ENCODE measurements around the gene ARSB. TPM values are rescaled to one million over a fixed set of nuclear protein-coding genes. Genes with fewer than 3 reads are reported as not detected.

ARSB gene
- total RNA-seq, 1 experiment from 2014 or later: 11.4 TPM

GRCh38 chr5:78777901-78778300 lies 207.2 kb downstream of the ARSB start:
- no peak for DNase-seq
- peaks cover 15 to 16% of the 10 kb centered on the region in 2 experiments for H3K4me1 Mint-ChIP-seq
- no peak overlapping the region for H3K27ac Mint-ChIP-seq
- H4K5ac ChIP-seq (ENCODE audit: insufficient read length, low read depth, low read length): no peak overlapping the region
- H3K14ac ChIP-seq (ENCODE audit: insufficient read depth, low read length): no peak overlapping the region
- no peaks in the 10 kb centered on the region for H3K4me1 ChIP-seq (ENCODE audit: insufficient read depth, low read length)
- H3K56ac ChIP-seq (ENCODE audit: insufficient read length, low read depth, low read length): no peak overlapping the region
- no peaks in the 10 kb centered on the region for H3K27me3 ChIP-seq (ENCODE audit: insufficient read depth, low read length)
- no peak overlapping the region for H4K8ac ChIP-seq (replicated peaks; ENCODE audit: insufficient read length, low read depth, low read length)
- H3K4ac ChIP-seq (ENCODE audit: low read depth, low read length): no peak overlapping the region
- H3K4me3 Mint-ChIP-seq: no peak overlapping the region
- H3K9me3 Mint-ChIP-seq: no peaks in the 10 kb centered on the region
- no peak overlapping the region for H3T11ph ChIP-seq (ENCODE audit: low read length)
- peaks cover 0 to 2% (median under 1%) of the 10 kb centered on the region in 3 experiments; a peak in 2 of 7 replicates for H3K36me3 Mint-ChIP-seq (ENCODE audit: insufficient read depth in 1 of 3, low read depth in 3 of 3)
- no peak overlapping the region for H4K91ac ChIP-seq (ENCODE audit: insufficient read length, low read depth, low read length)
- no peak overlapping the region for H3K23ac ChIP-seq (ENCODE audit: insufficient read length, low read depth, low read length)
- H3K18ac ChIP-seq (ENCODE audit: insufficient read length, low read depth, low read length): no peak overlapping the region
- no peaks in the 10 kb centered on the region for H3K27me3 Mint-ChIP-seq (ENCODE audit: low read depth)
- no peak overlapping the region for H3K27ac ChIP-seq (ENCODE audit: insufficient read length, low read depth, low read length)
- no peak overlapping the region for H2AK5ac ChIP-seq (ENCODE audit: insufficient read length, low read length)
- TF ChIP-seq, protein P1, sequence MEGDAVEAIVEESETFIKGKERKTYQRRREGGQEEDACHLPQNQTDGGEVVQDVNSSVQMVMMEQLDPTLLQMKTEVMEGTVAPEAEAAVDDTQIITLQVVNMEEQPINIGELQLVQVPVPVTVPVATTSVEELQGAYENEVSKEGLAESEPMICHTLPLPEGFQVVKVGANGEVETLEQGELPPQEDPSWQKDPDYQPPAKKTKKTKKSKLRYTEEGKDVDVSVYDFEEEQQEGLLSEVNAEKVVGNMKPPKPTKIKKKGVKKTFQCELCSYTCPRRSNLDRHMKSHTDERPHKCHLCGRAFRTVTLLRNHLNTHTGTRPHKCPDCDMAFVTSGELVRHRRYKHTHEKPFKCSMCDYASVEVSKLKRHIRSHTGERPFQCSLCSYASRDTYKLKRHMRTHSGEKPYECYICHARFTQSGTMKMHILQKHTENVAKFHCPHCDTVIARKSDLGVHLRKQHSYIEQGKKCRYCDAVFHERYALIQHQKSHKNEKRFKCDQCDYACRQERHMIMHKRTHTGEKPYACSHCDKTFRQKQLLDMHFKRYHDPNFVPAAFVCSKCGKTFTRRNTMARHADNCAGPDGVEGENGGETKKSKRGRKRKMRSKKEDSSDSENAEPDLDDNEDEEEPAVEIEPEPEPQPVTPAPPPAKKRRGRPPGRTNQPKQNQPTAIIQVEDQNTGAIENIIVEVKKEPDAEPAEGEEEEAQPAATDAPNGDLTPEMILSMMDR (conservative IDR thresholded peaks at IDR 0.05): no peak
- H3K79me2 ChIP-seq (ENCODE audit: insufficient read depth, low read length): no peaks in the 10 kb centered on the region
- H2BK20ac ChIP-seq (ENCODE audit: low read depth, low read length, poor library complexity, severe bottlenecking): no peak overlapping the region
- no peak overlapping the region for H3K4me2 ChIP-seq (ENCODE audit: insufficient read depth, insufficient read length, low read length)
- H3K23me2 ChIP-seq (ENCODE audit: insufficient read length, low read depth, low read length, poor library complexity, severe bottlenecking): no peaks in the 10 kb centered on the region
- H3K79me1 ChIP-seq (ENCODE audit: insufficient read depth, low read depth, low read length, poor library complexity, severe bottlenecking): no peaks in the 10 kb centered on the region
- H4K20me1 ChIP-seq (ENCODE audit: control insufficient read depth, insufficient read depth, insufficient read length): no peaks in the 10 kb centered on the region
- H3K9ac ChIP-seq (ENCODE audit: extremely low read depth, insufficient read length, low read length): no peak overlapping the region
- H2BK5ac ChIP-seq (ENCODE audit: insufficient read length, low read length): no peak overlapping the region
- no peak overlapping the region for H2BK120ac ChIP-seq (ENCODE audit: low read depth, low read length, poor library complexity, severe bottlenecking)
- no peak overlapping the region for H2AFZ ChIP-seq (ENCODE audit: low read length)
- no CpG with 5 or more reads among the region's 5 CpGs for WGBS (ENCODE audit: extremely low coverage, insufficient read length, low lambda C conversion rate)
- H3K9me3 ChIP-seq (ENCODE audit: control insufficient read depth, low read depth, low read length): no peaks in the 10 kb centered on the region
- H2BK12ac ChIP-seq (ENCODE audit: insufficient read length, low read depth, low read length): no peak overlapping the region
- no peak overlapping the region for H2BK15ac ChIP-seq (ENCODE audit: low read depth, low read length)

Data from H9 (cell line).